Thyroid gland (tissue), 4 donors: Measurements from ENCODE around the gene NPPB. TPM values are rescaled to one million over a fixed set of nuclear protein-coding genes. Genes with fewer than 3 reads are reported as not detected.

ENCODE experiments used
- DNase-seq, 2 donors: peaks; one replicate each; pipeline ENCODE4 v3.0.0-alpha.2; 2019
- H3K27ac ChIP-seq, 3 donors: fragments of 200-600 bp; sonication (generic); 1 replicate in 2 of 3; 2 replicates in 1 of 3; pipeline ENCODE4 v1.5.1; 2016 to 2019; ENCODE audit warnings: mild to moderate bottlenecking in 1 of 3, moderate library complexity in 1 of 3
- H3K27me3 ChIP-seq: fragments of 200-600 bp; sonication (generic); one replicate; pipeline ENCODE4 v1.5.1; 2019
- H3K36me3 ChIP-seq, 2 donors: fragments of 200-600 bp; sonication (generic); one replicate each; pipeline ENCODE4 v1.5.1; 2016 to 2019
- H3K4me1 ChIP-seq, 2 donors: fragments of 200-600 bp; sonication (generic); one replicate each; pipeline ENCODE4 v1.5.1; 2017 to 2019
- H3K4me3 ChIP-seq, 3 donors: fragments of 200-600 bp; sonication (generic); replicated peaks in 1 of 3; 1 replicate in 2 of 3; 2 replicates in 1 of 3; pipeline ENCODE4 v1.5.1; 2016; ENCODE audit warnings: mild to moderate bottlenecking in 1 of 3
- H3K9me3 ChIP-seq: fragments of 200-600 bp; sonication (generic); one replicate; pipeline ENCODE4 v1.5.1; 2017
- CTCF ChIP-seq, 6 experiments: fragments of 200-600 bp in 3 of 6; fragments of 450-650 bp in 3 of 6; sonication (generic) in 3 of 6; IDR thresholded peaks; one replicate each; pipeline ENCODE4 v1.5.1; 2016 to 2019; ENCODE audit warnings: antibody characterized with exemption in 6 of 6, mild to moderate bottlenecking in 2 of 6, inconsistent platforms in 1 of 6, moderate library complexity in 1 of 6
- POLR2A ChIP-seq, 2 donors: fragments of 450-650 bp; IDR thresholded peaks; one replicate each; pipeline ENCODE4 v1.6.1; 2017; ENCODE audit warnings: antibody characterized with exemption in 2 of 2, mild to moderate bottlenecking in 2 of 2, moderate library complexity in 1 of 2
- WGBS, 2 donors: methylation state at CpG; one replicate each; pipeline ENCODE4 v1.1.5; 2017; 5-methylcytosine and 5-hydroxymethylcytosine counted together
- intact Hi-C: fragments of 100-400 bp; cut with DNase I; formaldehyde crosslinking; loops from one replicate; pipeline ENCODE4 v1.15.1; 2023
- total RNA-seq, 4 donors: library from RNA; depleted of rRNA; stranded (reverse); fragments of >200 nt; gene quantifications; one replicate each; pipeline ENCODE4 v1.2.3, GENCODE V29; 2016

The NPPB gene
- total RNA-seq, 4 donors from 2014 or later: not detected

- Histone ChIP-seq H3K4me3 (no peak overlapping the region), H3K4me1 (peaks cover 3 to 12% of the 10 kb centered on the region in 2 donors), H3K9me3 (no peaks in the 10 kb centered on the region), H3K27me3 (no peaks in the 10 kb centered on the region), H3K27ac (no peak overlapping the region), H3K36me3 (no peaks in the 10 kb centered on the region)
- 86 to 87% methylated on average over 13 of the region's 13 CpGs for WGBS, 2 donors
- intact Hi-C loops: no loop called here
- TF ChIP-seq CTCF (IDR thresholded peaks at IDR 0.05) (no peak), POLR2A (IDR thresholded peaks at IDR 0.05) (no peak)
- DNase-seq: no peak
Measured at GRCh38 chr1:11868331-11868980, 9.7 kb upstream of the NPPB start.

GRCh38 chr1:11862890-11863289, 4.1 kb upstream of the NPPB start:
- H3K36me3 ChIP-seq: no peaks in the 10 kb centered on the region
- TF ChIP-seq CTCF (IDR thresholded peaks at IDR 0.05): no peak
- TF ChIP-seq POLR2A (IDR thresholded peaks at IDR 0.05): no peak
- no peak overlapping the region for H3K27ac ChIP-seq
- H3K4me1 ChIP-seq: no peaks in the 10 kb centered on the region
- DNase-seq: no peak
- intact Hi-C loops: no loop called here
- peaks cover 4% of the 10 kb centered on the region for H3K27me3 ChIP-seq
- no peaks in the 10 kb centered on the region for H3K9me3 ChIP-seq
- WGBS, 2 donors: 43 to 56% methylated on average over 6 of the region's 6 CpGs
- no peak overlapping the region for H3K4me3 ChIP-seq

GRCh38 chr1:11860587-11860986, 1.8 kb upstream of the NPPB start:
- Histone ChIP-seq H3K9me3 (no peaks in the 10 kb centered on the region), H3K27ac (no peak overlapping the region), H3K4me1 (no peaks in the 10 kb centered on the region), H3K27me3 (peaks cover 4% of the 10 kb centered on the region), H3K4me3 (no peak overlapping the region), H3K36me3 (no peaks in the 10 kb centered on the region)
- intact Hi-C loops: no loop called here
- no peak for DNase-seq
- 33 to 58% methylated on average over 1 of the region's 1 CpG for WGBS, 2 donors
- TF ChIP-seq POLR2A (IDR thresholded peaks at IDR 0.05) (no peak), CTCF (IDR thresholded peaks at IDR 0.05) (no peak)

- Histone ChIP-seq H3K4me1 (no peaks in the 10 kb centered on the region), H3K27ac (no peak overlapping the region), H3K9me3 (no peaks in the 10 kb centered on the region), H3K36me3 (no peaks in the 10 kb centered on the region), H3K27me3 (peaks cover 4% of the 10 kb centered on the region), H3K4me3 (no peak overlapping the region)
- intact Hi-C loops: no loop called here
- WGBS, 2 donors: 67 to 79% methylated on average over 1 to 2 of the region's 2 CpGs
- no peak for DNase-seq
- TF ChIP-seq CTCF (IDR thresholded peaks at IDR 0.05) (no peak), POLR2A (IDR thresholded peaks at IDR 0.05) (no peak)
Measured at GRCh38 chr1:11860083-11860482, 1.3 kb upstream of the NPPB start.

GRCh38 chr1:11858968-11859871, 475 bp upstream of the NPPB start:
- H3K4me3 ChIP-seq: no peak overlapping the region
- H3K4me1 ChIP-seq: no peaks in the 10 kb centered on the region
- peaks cover 4% of the 10 kb centered on the region for H3K27me3 ChIP-seq
- H3K36me3 ChIP-seq: no peaks in the 10 kb centered on the region
- no peak overlapping the region for H3K27ac ChIP-seq
- intact Hi-C loops: no loop called here
- DNase-seq: peak; percentile 70 to 82
- TF ChIP-seq POLR2A (IDR thresholded peaks at IDR 0.05) (no peak), CTCF (IDR thresholded peaks at IDR 0.05) (peak in 3 of 6 experiments; percentile 27 to 52 (median 42))
- H3K9me3 ChIP-seq: no peaks in the 10 kb centered on the region
- WGBS, 2 donors: 6 to 7% methylated on average over 17 to 27 of the region's 53 CpGs
